Kidney (tissue), 14 donors: ENCODE data around the gene HEXD. TPM values are rescaled to one million over a fixed set of nuclear protein-coding genes. Genes with fewer than 3 reads are reported as not detected.
A peak's percentile ranks its signal among the peaks of the same experiment; 100 is the strongest.

Experiments
- DNase-seq, 5 donors: peaks; one replicate each; pipeline ENCODE4 v3.0.0-alpha.2; 2013 to 2020
- FAIRE-seq: peaks from 2 replicates; lab custom pipeline; 2012; peaks lifted over from hg19 to GRCh38; lab: Jason Lieb, UNC
- H3K27ac ChIP-seq, 2 donors: one replicate each; pipeline ENCODE4 v1.7.0; 2013; ENCODE audit warnings: low read depth in 2 of 2, low read length in 2 of 2, inconsistent platforms in 1 of 2
- H3K27me3 ChIP-seq: one replicate; pipeline ENCODE4 v1.7.1; 2013; ENCODE audit warnings: low read length, inconsistent platforms; ENCODE audit not compliant: control insufficient read depth, insufficient read depth
- H3K36me3 ChIP-seq, 3 donors: one replicate each; pipeline versions ENCODE4 v1.7.0 to v1.7.1; 2013; ENCODE audit warnings: low read length in 3 of 3, control low read depth in 1 of 3, inconsistent platforms in 1 of 3; ENCODE audit not compliant: insufficient read depth in 3 of 3, control insufficient read depth in 2 of 3
- H3K4me1 ChIP-seq, 3 donors: one replicate each; pipeline versions ENCODE4 v1.7.0 to v1.7.1; 2013; ENCODE audit warnings: low read length in 3 of 3, inconsistent platforms in 1 of 3, low read depth in 1 of 3; ENCODE audit not compliant: control insufficient read depth in 2 of 3, insufficient read depth in 2 of 3
- H3K4me3 ChIP-seq, 3 donors: one replicate each; pipeline versions ENCODE4 v1.7.0 to v1.8.1; 2013; ENCODE audit warnings: low read length in 3 of 3, control low read depth in 1 of 3, inconsistent platforms in 1 of 3
- H3K9ac ChIP-seq, 3 donors: one replicate each; pipeline versions ENCODE4 v1.7.0 to v1.7.1; 2013; ENCODE audit warnings: low read length in 3 of 3, control low read depth in 1 of 3, inconsistent platforms in 1 of 3
- H3K9me3 ChIP-seq, 3 donors: one replicate each; pipeline versions ENCODE4 v1.7.0 to v1.7.1; 2013; ENCODE audit warnings: low read length in 3 of 3, control low read depth in 1 of 3, inconsistent platforms in 1 of 3; ENCODE audit not compliant: control insufficient read depth in 2 of 3, insufficient read depth in 1 of 3
- intact Hi-C: fragments of 100-400 bp; cut with DNase I; formaldehyde crosslinking; loops from one replicate; pipeline ENCODE4 v1.11.1; 2022
- polyA plus RNA-seq: library from polyadenylated mRNA; stranded (reverse); fragments of 350-450 nt; fragmentation: Illumina TruSeq; extraction: RNeasy Lipid Tissue Mini Kit (QIAGEN cat#74804); gene quantifications from one replicate; pipeline ENCODE4 v1.2.3, GENCODE V29; 2014; ENCODE audit warnings: low read depth, low replicate concordance; ENCODE audit not compliant: insufficient read depth
- total RNA-seq: library from RNA; stranded (reverse); fragmentation: NEBNext Ultra II Directional; extraction: Animal tissue kit (Norgen Biotek cat#: 25700); gene quantifications from one replicate; pipeline ENCODE4 v1.2.1, GENCODE V29; 2021
- TF ChIP-seq, protein P1 (sequence below): IDR thresholded peaks from 3 replicates; pipeline ENCODE4 v1.5.1; 2012; ENCODE audit warnings: mild to moderate bottlenecking, moderate library complexity, borderline replicate concordance; ENCODE audit not compliant: insufficient read depth; ENCODE audit errors: extremely low read depth
- donor health status: control.
- donor health status: control.
- donor health status: control.
- donor health status: control.
- donor health status: control.
- donor health status: DM: yes; HTN: yes; CAD: no.
- donor health status: Normal renal cell carcinoma (clear cell type).

Gene HEXD
- total and polyA plus RNA-seq, 2 donors from 2014 or later: 39.2 to 42.0 TPM

DNA sequence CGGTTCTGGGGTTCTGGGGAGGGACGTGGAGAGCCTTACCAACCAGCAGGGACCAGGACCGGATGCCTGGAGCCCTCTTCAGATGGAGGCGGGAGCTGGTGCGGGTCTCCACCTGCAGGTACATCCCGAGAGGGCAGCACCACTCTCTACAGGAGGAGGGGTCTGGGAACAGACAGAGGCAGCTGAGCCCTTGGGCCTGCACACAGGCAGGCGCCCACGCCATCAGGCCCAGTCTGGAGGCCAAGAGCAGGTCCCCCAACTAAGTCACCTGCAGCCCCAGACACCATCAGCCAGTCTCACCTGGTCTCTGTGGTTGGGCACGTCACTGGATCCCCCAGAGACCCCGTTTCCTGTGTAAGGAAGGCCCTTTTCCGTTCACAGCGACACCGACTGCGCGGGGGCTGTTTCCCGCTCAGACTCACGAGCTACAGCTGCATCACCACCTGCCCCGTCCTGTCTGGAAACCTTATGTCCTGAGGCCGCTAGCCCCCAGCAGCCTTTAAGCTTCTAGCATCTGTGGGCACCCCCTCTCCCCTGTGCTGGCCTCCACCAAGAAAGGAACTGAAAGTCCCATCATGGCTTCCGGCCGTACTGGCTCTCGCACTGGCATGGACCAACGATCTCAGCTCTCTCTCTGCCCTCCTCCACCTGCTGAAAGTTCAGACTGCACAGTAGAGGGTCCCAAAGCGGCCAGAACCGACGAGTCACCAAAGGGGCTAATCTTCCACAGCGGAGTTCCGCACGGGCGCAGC, 31.2 kb downstream of the HEXD start:
- H3K36me3 ChIP-seq: no peaks in the 10 kb centered on the region
- no peak for FAIRE-seq
- no peaks in the 10 kb centered on the region for H3K9me3 ChIP-seq
- H3K4me3 ChIP-seq: peak overlapping the region in 2 of 3 donors; percentile 87 to 92
- no peaks in the 10 kb centered on the region for H3K27me3 ChIP-seq
- intact Hi-C loops: no loop called here
- peaks cover 0 to 12% (median 5%) of the 10 kb centered on the region in 3 donors for H3K4me1 ChIP-seq
- H3K27ac ChIP-seq: peak overlapping the region; percentile 85 to 93
- peak overlapping the region in 2 of 3 donors; percentile 80 to 82 for H3K9ac ChIP-seq
- peak in 2 of 5 donors; percentile 49 to 86 for DNase-seq
- TF ChIP-seq, protein P1, sequence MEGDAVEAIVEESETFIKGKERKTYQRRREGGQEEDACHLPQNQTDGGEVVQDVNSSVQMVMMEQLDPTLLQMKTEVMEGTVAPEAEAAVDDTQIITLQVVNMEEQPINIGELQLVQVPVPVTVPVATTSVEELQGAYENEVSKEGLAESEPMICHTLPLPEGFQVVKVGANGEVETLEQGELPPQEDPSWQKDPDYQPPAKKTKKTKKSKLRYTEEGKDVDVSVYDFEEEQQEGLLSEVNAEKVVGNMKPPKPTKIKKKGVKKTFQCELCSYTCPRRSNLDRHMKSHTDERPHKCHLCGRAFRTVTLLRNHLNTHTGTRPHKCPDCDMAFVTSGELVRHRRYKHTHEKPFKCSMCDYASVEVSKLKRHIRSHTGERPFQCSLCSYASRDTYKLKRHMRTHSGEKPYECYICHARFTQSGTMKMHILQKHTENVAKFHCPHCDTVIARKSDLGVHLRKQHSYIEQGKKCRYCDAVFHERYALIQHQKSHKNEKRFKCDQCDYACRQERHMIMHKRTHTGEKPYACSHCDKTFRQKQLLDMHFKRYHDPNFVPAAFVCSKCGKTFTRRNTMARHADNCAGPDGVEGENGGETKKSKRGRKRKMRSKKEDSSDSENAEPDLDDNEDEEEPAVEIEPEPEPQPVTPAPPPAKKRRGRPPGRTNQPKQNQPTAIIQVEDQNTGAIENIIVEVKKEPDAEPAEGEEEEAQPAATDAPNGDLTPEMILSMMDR: no peak

DNA sequence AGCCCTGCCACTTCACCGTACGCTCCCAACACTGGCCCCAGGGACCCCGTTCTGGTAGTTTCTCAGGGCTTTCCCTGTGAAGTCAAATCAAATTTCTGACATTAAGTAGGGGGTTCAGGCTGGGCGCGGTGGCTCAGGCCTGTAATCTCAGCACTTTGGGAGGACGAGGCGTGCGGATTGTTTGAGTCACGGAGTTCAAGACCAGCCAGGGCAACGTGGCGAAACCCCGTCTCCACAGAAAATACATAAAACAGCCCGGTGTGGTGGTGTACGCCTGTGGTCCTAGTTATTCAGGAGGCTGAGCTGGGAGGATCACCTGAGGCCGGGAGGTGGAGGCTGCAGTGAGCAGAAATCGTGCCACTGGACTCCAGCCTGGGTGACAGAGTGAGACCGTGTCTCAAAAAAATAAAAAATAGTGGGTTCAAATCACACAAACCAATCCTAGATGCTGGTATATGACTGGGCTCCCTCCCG, 31.8 kb downstream of the HEXD start:
- no peaks in the 10 kb centered on the region for H3K36me3 ChIP-seq
- intact Hi-C loops: no loop called here
- DNase-seq: peak in 1 of 5 donors; percentile 54
- no peaks in the 10 kb centered on the region for H3K27me3 ChIP-seq
- TF ChIP-seq, protein P1: no peak
- H3K9me3 ChIP-seq: no peaks in the 10 kb centered on the region
- peak overlapping the region; percentile 85 to 93 for H3K27ac ChIP-seq
- peak overlapping the region; percentile 73 to 92 (median 87) for H3K4me3 ChIP-seq
- FAIRE-seq: no peak
- H3K9ac ChIP-seq: peak overlapping the region; percentile 53 to 82 (median 80)
- peaks cover 0 to 12% (median 5%) of the 10 kb centered on the region in 3 donors for H3K4me1 ChIP-seq

DNA sequence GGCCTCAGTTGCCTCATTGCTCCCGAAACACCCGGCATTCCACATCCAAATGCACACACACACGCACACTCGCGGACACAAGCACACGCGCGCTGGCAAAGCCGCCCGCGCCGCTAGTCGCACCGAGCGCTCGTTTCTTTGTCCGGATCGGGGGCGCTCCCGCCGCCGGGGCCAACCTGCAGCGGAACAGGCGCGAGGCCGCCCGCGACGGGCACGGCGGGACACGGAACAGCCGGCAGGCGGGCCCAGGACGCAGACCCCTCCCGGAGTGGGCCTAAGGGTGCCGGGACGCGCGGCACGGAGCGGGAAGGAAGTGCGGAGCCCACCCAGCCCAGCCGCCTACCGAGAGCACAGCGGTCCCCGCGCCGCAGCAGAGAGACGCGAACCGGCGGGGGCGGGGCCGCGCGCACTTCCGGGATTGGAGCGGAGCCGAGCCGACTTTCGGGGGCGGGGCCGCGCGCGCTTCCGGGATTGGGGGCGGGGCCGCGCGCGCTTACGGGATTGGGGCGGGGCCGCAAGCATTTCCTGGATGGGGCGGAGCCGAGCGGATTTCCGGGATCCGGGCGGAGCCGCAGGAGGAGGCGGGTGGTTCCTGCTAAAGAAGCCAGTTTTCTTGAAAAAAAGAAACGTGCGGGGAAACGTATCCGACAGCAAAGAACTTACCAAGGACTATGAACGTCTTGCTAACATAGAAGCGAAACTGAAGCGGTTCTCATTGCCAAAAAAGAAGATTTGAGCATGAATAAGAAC, 32.4 kb downstream of the HEXD start, which contains the start of gene CYBC1:
TSS of gene CYBC1 (minus strand) at position 396 of the 750 bp plus-strand sequence. CDS start 1,498 bp downstream, outside the sequence.
- H3K36me3 ChIP-seq: no peaks in the 10 kb centered on the region
- H3K9ac ChIP-seq: peak within 1 kb of the TSS; percentile 80 to 82 (median 80)
- H3K4me3 ChIP-seq: peak within 1 kb of the TSS; percentile 87 to 92 (median 89)
- peaks cover 0 to 12% (median 5%) of the 10 kb centered on the region in 3 donors for H3K4me1 ChIP-seq
- H3K27ac ChIP-seq: peak within 1 kb of the TSS; percentile 85 to 94
- H3K27me3 ChIP-seq: no peaks in the 10 kb centered on the region
- intact Hi-C loops: no loop called here
- TF ChIP-seq, protein P1: no peak
- DNase-seq (peak; percentile 95 to 98 (median 96)), FAIRE-seq (no peak)
- H3K9me3 ChIP-seq: no peaks in the 10 kb centered on the region
